K562 (cell line): Measurements from ENCODE around the gene P2RY8. TPM values are rescaled to one million over a fixed set of nuclear protein-coding genes. Genes with fewer than 3 reads are reported as not detected.

ENCODE experiments used
- ATAC-seq: fragments of 200-7000 bp; cut with Tn5 transposase; 3 replicates; pipeline ENCODE4 v1.9.1; 2020; ENCODE audit warnings: moderate library complexity
- BruUV-seq: library from RNA; stranded (reverse); fragments of 400-500 nt; replicated peaks from 2 replicates; lab custom pipeline; 2021; lab: Mats Ljungman, UMichigan
- CTCF ChIA-PET: fragments of 300-600 bp; formaldehyde crosslinking; extraction: SDS; loops from one replicate; lab custom pipeline; 2021; ENCODE audit warnings: low intra/inter-chr PET ratio; lab: Yijun Ruan, JAX
- POLR2A ChIA-PET: fragments of 300-600, 350-650 bp; sonication (Branson Sonifier 250); formaldehyde crosslinking; extraction: SDS; loops from one replicate; lab custom pipeline; 2021; ENCODE audit warnings: antibody characterized with exemption, inconsistent platforms; lab: Yijun Ruan, JAX
- DNase-seq, 4 experiments: peaks; one replicate each; pipeline versions ENCODE4 v3.0.0 to v3.0.0-alpha.2; 2011 to 2018; ENCODE audit warnings: low spot score in 3 of 4, mixed read lengths in 3 of 4; ENCODE audit errors: extremely low read depth in 1 of 4
- FAIRE-seq: peaks from 2 replicates; lab custom pipeline; 2011; peaks lifted over from hg19 to GRCh38; lab: Jason Lieb, UNC
- H2AFZ ChIP-seq: 2 replicates; pipeline ENCODE4 v1.6.0; 2011; ENCODE audit warnings: low read depth, low read length, control low read depth, inconsistent platforms
- H3K27ac ChIP-seq: fragments of 200-600 bp; 3 replicates; pipeline ENCODE4 v1.8.0; 2011; ENCODE audit warnings: low read depth, mild to moderate bottlenecking, control low read depth, inconsistent platforms, low read length, moderate library complexity, mixed read lengths; ENCODE audit errors: extremely low read depth
- H3K27me3 ChIP-seq, 2 experiments: fragments of 300-600 bp in 1 of 2; 2 replicates in 1 of 2; 3 replicates in 1 of 2; pipeline versions ENCODE4 v1.6.0 to v1.8.0; 2011; ENCODE audit warnings: inconsistent platforms in 2 of 2, low read length in 2 of 2, mild to moderate bottlenecking in 1 of 2, mixed read lengths in 1 of 2, moderate library complexity in 1 of 2; ENCODE audit not compliant: control insufficient read depth in 2 of 2, insufficient read depth in 2 of 2
- H3K36me3 ChIP-seq: fragments of 300-600 bp; 3 replicates; pipeline ENCODE4 v1.8.0; 2011; ENCODE audit warnings: mild to moderate bottlenecking, low read length, inconsistent platforms; ENCODE audit not compliant: control insufficient read depth, insufficient read depth
- H3K4me1 ChIP-seq, 2 experiments: fragments of 200-600 bp in 1 of 2; replicated peaks in 1 of 2; 2 replicates in 1 of 2; 3 replicates in 1 of 2; pipeline versions ENCODE4 v1.5.1 to v1.8.0; 2011; ENCODE audit warnings: inconsistent platforms in 2 of 2, low read length in 2 of 2, mild to moderate bottlenecking in 1 of 2, mixed read lengths in 1 of 2, moderate library complexity in 1 of 2; ENCODE audit not compliant: control insufficient read depth in 2 of 2, insufficient read depth in 2 of 2
- H3K4me2 ChIP-seq: 2 replicates; pipeline ENCODE4 v1.6.1; 2011; ENCODE audit warnings: low read length, control low read depth, inconsistent platforms, mixed read lengths; ENCODE audit not compliant: insufficient read depth
- H3K4me3 ChIP-seq: fragments of 200-600 bp; sonication (generic), shearing (Covaris generic); 2 replicates; pipeline ENCODE4 v1.5.1; 2016; ENCODE audit warnings: control low read depth, inconsistent platforms
- H3K79me2 ChIP-seq: fragments of 200-600 bp; 3 replicates; pipeline ENCODE4 v1.8.0; 2011; ENCODE audit warnings: low read length, inconsistent platforms; ENCODE audit not compliant: control insufficient read depth, insufficient read depth
- H3K9ac ChIP-seq, 2 experiments: 2 replicates each; pipeline versions ENCODE4 v1.6.0 to v1.6.1; 2011; ENCODE audit warnings: low read depth in 2 of 2, low read length in 2 of 2, control low read depth in 1 of 2, inconsistent platforms in 1 of 2, mild to moderate bottlenecking in 1 of 2, mixed read lengths in 1 of 2; ENCODE audit not compliant: insufficient read depth in 1 of 2
- H3K9me1 ChIP-seq: one replicate; pipeline ENCODE4 v1.6.0; 2011; ENCODE audit warnings: inconsistent platforms, mild to moderate bottlenecking, low read length, moderate library complexity; ENCODE audit not compliant: control insufficient read depth, insufficient read depth
- H3K9me3 ChIP-seq: replicated peaks from 2 replicates; pipeline ENCODE4 v1.5.1; 2011; ENCODE audit warnings: low read depth, low read length, inconsistent platforms; ENCODE audit not compliant: control insufficient read depth, insufficient read depth
- H4K20me1 ChIP-seq: replicated peaks from 2 replicates; pipeline ENCODE4 v1.6.1; 2011; ENCODE audit warnings: low read length, inconsistent platforms, mixed read lengths; ENCODE audit not compliant: control insufficient read depth, insufficient read depth
- C11orf30 ChIP-seq: fragments of 450-650 bp; IDR thresholded peaks from 2 replicates; pipeline ENCODE4 v1.6.1; 2016; ENCODE audit warnings: low read depth, mild to moderate bottlenecking
- CBFA2T3 ChIP-seq: fragments of 450-650 bp; IDR thresholded peaks from 2 replicates; pipeline ENCODE4 v1.6.1; 2017
- FOS ChIP-seq: IDR thresholded peaks from 3 replicates; pipeline ENCODE4 v1.6.1; 2011; ENCODE audit not compliant: insufficient read length; ENCODE audit errors: extremely low read depth
- OTX1 ChIP-seq: fragments of 450-650 bp; formaldehyde crosslinking; IDR thresholded peaks from 2 replicates; pipeline ENCODE4 v1.4.0; 2022; ENCODE audit warnings: mild to moderate bottlenecking
- POLR2A ChIP-seq: fragments of 450-650 bp; conservative IDR thresholded peaks from 2 replicates; pipeline ENCODE4 v1.6.1; 2016
- POLR2B ChIP-seq: fragments of 450-650 bp; IDR thresholded peaks from 2 replicates; pipeline ENCODE4 v1.6.1; 2018; ENCODE audit warnings: low read depth; ENCODE audit not compliant: partially characterized antibody
- SMAD1 ChIP-seq: fragments of 150-350 bp; IDR thresholded peaks from 2 replicates; pipeline ENCODE4 v1.6.1; 2014; ENCODE audit warnings: low read length, low read depth; ENCODE audit not compliant: partially characterized antibody
- ZBTB12 ChIP-seq: fragments of 250-450 bp; sonication (Bioruptor Pico); IDR thresholded peaks from 2 replicates; pipeline ENCODE4 v1.4.0; 2020
- ZNF12 ChIP-seq: sonication (generic); formaldehyde crosslinking; IDR thresholded peaks from 2 replicates; pipeline ENCODE4 v1.4.0; 2020; ENCODE audit warnings: mild to moderate bottlenecking, missing genetic modification reagents
- ZNF431 ChIP-seq: sonication (generic); formaldehyde crosslinking; IDR thresholded peaks from 2 replicates; pipeline ENCODE4 v1.8.0; 2022; ENCODE audit warnings: mild to moderate bottlenecking, missing genetic modification reagents
- WGBS: fragments of 100-300 bp; shearing (Covaris generic); methylation state at CpG from one replicate; pipeline ENCODE4 v1.1.6; 2016; ENCODE audit warnings: low coverage, mixed read lengths; ENCODE audit not compliant: insufficient coverage; ENCODE audit errors: missing lambda C conversion rate; 5-methylcytosine and 5-hydroxymethylcytosine counted together
- in situ Hi-C: fragments of 300-500 bp; cut with MboI; formaldehyde crosslinking; loops from 4 replicates; pipeline ENCODE4 v1.15.0; 2018; ENCODE audit warnings: inconsistent platforms, mixed read lengths
- intact Hi-C: fragments of 100-400 bp; cut with micrococcal nuclease; formaldehyde crosslinking; loops from 2 replicates; pipeline ENCODE4 v1.14.2; 2022
- polyA plus RNA-seq, 8 experiments: library from polyadenylated mRNA; depleted of rRNA in 4 of 8; stranded (reverse) in 5 of 8; unstranded in 3 of 8; fragments of >200 nt; fragmentation: Nextera tagmentation in 2 of 8; fragmentation: Illumina TruSeq in 1 of 8; extraction: Ambion mirVana in 2 of 8; extraction: Trizol in 1 of 8; gene quantifications; 2 replicates each; pipeline versions ENCODE4 v1.2.1 to v1.2.3, GENCODE V29; 2011 to 2014; ENCODE audit warnings: inconsistent platforms in 1 of 8, missing spikeins in 1 of 8
- total RNA-seq, 7 experiments: library from RNA; depleted of rRNA in 6 of 7; stranded (reverse); fragments of >200 nt in 6 of 7; fragmentation: Illumina TruSeq in 2 of 7; extraction: Trizol in 2 of 7; gene quantifications; 2 replicates each; pipeline versions ENCODE4 v1.2.1 to v1.2.3, GENCODE V29; 2011 to 2021; ENCODE audit warnings: low replicate concordance in 1 of 7
- TF ChIP-seq, protein P1 (sequence below): sonication (generic); formaldehyde crosslinking; IDR thresholded peaks from 2 replicates; pipeline ENCODE4 v1.8.1; 2022; ENCODE audit warnings: missing genetic modification reagents

The P2RY8 gene
- total and polyA plus RNA-seq, 9 of the 15 experiments (the other 6 are each of a cell fraction or from before 2014, with no cell fraction given), result 0.04 to 0.69 (median 0.08) TPM; not detected in 3

GRCh38 chrX:1419545-1420355 is 117.2 kb downstream of the P2RY8 start:
- ATAC-seq, result no peak; the same call in 2 of the 3 replicates
- FAIRE-seq, result no peak
- Histone ChIP-seq H3K4me2 (no peak overlapping the region), H3K79me2 (no peaks in the 10 kb centered on the region), H3K36me3 (peaks cover 16% of the 10 kb centered on the region; the same call in 2 of the 3 replicates), H3K27me3 (no peaks in the 10 kb centered on the region), H4K20me1 (no peaks in the 10 kb centered on the region), H3K27ac (no peak overlapping the region), H3K9me1 (no peaks in the 10 kb centered on the region), H3K9ac (no peak overlapping the region; a peak in 1 of 4 replicates), H3K4me1 (peaks cover 0 to 9% of the 10 kb centered on the region in 2 experiments; a peak in 2 of 5 replicates), H3K4me3 (no peak overlapping the region), H3K9me3 (no peaks in the 10 kb centered on the region; the same call in 1 of the 2 replicates), H2AFZ (no peak overlapping the region)
- BruUV-seq, result no TSS peak
- TF ChIP-seq POLR2B, result peak; percentile 19
- TF ChIP-seq, protein P1, sequence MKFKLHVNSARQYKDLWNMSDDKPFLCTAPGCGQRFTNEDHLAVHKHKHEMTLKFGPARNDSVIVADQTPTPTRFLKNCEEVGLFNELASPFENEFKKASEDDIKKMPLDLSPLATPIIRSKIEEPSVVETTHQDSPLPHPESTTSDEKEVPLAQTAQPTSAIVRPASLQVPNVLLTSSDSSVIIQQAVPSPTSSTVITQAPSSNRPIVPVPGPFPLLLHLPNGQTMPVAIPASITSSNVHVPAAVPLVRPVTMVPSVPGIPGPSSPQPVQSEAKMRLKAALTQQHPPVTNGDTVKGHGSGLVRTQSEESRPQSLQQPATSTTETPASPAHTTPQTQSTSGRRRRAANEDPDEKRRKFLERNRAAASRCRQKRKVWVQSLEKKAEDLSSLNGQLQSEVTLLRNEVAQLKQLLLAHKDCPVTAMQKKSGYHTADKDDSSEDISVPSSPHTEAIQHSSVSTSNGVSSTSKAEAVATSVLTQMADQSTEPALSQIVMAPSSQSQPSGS, result no peak
- no peak for TF ChIP-seq OTX1
- no peak for TF ChIP-seq C11orf30
- peak; percentile 14; the same call in 1 of the 2 replicates for TF ChIP-seq CBFA2T3
- TF ChIP-seq ZNF12 (CRISPR knock-in tag), result no peak
- TF ChIP-seq SMAD1, result no peak
- no peak for TF ChIP-seq FOS
- peak; percentile 55 for TF ChIP-seq POLR2A
- TF ChIP-seq ZNF431 (CRISPR knock-in tag), result no peak
- no peak for TF ChIP-seq ZBTB12 (CRISPR knock-in tag)
- no peak for DNase-seq
- WGBS, result 94% methylated on average over 8 of the region's 19 CpGs
- ChIA-PET POLR2A (no interaction called here), CTCF (no interaction called here)
- in situ Hi-C loops (no loop called here), intact Hi-C loops (no loop called here)
